NCI-H2171 treated with DMSO at 0.1 percent for 48 hours (cell line): ENCODE data around the gene COQ3.
"Not testable (repeated sequence)": the region's sequence is repeated elsewhere in the genome, so short reads cannot be mapped to it uniquely, and the experiment has no call there.

ENCODE experiments used
- DNase-seq: peaks from one replicate; lab custom pipeline; 2025; lab: John Stamatoyannopoulos, UW

COQ3 gene

DNA sequence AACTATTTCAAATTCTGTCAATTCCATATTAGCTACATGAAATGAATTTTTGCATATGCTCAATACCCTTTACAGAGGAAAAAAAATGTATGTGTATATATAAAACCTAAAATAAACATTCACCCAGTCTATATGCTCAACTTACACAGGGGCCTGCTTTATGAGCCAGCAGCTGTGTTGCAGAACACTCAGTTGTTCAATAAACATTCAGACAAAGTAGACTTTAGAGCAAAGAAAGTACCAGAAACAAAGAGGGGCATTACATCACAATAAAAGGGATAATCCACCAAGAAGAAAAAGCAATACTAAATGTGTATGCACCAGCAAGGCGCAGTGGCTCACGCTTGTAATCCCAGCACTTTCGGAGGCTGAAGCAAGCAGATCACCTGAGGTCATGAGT, 9.5 kb downstream of the COQ3 start:
- no peak for DNase-seq

DNA sequence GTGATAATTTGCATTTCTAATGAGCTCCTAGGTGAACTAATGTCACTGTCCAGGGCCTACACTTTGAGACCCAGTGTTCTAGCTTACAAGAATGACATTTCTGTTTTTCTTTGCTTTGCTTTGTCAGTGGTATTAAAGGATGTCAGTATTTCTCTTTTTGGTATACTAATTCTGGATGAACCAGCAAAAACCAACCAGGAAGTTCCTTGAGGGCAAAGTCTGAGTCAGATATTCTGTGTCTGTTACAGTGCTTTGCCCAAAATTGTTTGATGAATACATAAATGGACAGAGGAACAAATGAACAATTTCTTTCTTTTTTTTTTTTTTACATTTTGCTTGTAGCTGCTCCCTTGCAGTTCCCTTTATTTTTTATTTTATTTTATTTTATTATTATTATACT, 15.4 kb downstream of the COQ3 start:
- DNase-seq, result no peak

DNA sequence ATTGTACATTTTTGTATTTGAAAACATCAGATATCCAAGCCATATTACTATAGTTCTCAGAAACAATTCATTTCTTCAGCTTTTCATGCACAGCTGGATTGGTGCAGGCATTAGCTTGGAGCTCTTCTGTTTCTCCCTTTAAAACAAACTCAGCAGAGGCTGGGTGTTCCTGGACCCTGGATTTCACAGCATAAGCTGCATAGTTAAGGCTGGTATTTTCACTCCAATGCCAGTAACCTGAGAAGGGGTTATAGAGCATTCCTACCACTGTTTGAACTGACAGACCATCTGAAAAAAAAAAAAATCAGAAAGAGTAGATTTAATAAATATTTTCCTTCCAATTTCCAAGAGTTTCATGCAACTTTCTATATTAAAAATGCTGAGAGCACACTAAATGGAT, 24.5 kb downstream of the COQ3 start:
- DNase-seq, result no peak

DNA sequence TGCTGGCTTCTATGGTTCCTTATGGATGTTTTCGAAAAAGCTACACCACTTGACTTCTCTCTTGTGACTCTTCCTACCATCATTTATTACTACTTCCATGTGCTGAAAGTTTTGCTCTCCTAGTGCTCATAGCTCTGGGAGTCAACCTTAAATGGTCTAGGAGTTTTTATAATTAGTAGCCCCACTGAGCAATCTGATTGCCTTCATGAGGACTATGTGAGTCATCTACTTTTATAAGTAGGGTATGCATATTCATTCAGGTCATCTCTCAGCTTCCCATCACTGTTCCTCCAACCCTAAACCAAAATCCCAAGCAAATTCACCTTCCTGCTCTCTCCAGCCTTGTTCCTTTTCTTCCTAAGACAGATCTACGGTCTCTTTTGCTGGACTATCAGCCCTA, 27.1 kb downstream of the COQ3 start:
- DNase-seq, result no peak

DNA sequence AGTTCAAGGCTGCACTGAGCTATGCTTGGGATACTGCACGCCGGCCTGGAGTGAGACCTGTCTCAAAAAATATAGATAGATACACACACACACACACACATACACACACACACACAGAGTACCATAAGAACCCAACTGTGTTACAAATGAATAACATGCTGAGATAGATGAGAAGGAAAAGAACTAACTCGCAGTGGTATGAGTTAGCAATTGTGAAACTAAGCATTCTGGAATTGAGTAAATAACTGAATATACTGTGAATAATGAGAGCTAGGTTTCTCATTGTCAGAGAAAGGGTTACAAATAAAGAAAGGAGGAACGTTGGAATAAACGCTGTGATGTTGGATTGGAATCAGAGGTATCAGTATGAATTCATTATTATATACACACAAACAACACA, 30.0 kb downstream of the COQ3 start:
- no peak for DNase-seq

DNA sequence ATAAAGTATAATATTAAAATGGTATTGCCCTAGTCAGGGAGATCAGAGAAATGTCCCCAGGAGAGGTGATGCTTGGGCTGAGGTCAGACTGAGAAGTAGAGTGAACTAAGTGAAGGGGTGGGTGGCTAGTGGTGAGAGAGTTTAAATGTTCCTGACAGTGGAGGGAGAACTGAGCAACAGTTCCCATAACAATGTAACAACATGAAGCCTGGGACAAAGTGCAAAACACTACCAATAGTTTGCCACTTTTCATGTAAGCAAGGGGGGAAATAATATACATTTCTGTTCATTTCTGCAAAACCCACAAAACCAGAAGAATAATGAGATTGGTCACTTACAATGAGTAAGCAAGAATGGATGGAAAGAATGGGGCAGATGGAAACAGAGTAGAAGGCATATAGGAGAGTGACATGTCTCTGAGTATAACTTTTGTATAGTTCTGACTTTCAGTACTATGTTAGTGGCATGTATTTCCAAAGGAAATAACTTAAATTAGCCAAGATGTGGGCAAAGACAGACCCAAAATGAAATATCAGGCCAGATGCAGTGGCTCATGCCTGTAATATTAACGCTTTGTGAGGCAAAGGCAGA, 31.2 kb downstream of the COQ3 start:
- DNase-seq, result no peak

DNA sequence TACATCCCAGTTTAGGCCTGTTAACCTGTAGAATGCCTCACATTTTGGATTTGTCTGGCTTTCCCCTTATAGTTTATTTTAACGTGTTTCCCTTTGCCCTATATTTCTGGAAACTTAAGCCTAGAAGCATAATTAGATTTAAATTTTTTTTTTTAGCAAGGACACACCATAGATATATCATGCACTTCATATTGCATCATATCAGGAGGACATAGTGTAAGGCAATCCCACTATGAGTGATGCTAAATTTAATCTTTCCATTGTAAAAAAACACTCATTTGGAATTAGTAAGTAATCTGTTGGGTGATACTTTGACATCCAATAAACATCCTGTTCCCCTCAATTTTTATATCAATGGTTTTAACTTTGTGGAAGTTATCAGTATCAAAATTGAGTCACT, 34.2 kb downstream of the COQ3 start:
- no peak for DNase-seq

DNA sequence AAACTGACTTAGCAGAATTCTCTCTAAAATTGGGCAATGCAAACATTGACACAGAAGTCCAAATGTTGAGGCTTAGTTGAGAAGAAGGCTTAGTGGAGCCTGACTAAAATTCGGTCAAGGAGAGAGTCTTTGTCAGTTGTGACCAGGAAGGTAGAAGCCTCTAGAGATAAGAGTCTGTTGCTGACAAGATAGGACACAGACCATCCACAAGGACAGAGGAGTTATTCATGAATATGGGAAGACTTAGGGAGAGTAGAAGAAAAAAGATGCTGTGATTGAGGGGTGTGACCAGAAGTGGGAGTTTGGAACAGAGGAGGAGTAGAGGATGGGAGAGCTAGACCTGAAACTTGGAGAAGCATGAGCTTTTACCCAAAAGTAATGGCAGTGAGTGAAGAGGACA, 37.4 kb downstream of the COQ3 start:
- DNase-seq, result no peak

DNA sequence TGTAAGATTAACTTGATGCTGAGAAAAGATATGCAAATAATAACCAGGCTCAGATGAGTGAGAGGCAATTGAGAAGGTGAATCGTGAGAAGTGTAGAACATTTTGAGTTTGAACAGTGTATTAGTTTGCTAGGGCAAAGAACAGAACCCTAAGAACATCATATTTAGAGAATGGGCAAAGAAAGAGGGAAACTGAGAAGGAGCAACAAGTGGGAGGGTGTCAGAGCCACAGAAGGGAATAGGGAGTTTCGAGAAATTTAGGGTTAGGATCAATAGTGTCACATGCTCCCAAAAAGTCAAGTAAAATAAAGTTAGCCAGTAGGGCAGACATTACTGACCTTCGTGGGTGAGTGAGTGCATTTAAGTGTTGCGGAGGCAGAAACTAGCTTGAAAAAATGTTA, 39.0 kb downstream of the COQ3 start:
- no peak for DNase-seq

DNA sequence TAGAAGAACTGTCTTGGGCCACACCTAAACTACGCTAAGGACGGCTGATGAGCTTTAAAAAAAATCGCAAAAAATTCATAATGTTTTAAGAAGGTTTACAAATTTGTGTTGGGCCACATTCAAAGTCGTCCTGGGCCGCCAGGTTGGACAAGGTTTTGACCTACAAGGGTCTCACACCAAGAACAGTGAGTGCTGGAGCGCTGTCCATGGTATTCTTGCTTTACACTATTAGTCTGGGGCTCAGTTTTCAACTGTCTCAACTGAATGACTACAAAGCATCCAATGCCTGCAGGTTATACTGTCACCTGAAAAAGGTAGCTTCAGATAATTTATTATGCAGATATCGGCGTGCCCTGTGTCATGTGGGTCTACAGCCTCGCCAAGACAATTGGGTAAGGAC, 40.9 kb downstream of the COQ3 start:
- DNase-seq, result no peak

DNA sequence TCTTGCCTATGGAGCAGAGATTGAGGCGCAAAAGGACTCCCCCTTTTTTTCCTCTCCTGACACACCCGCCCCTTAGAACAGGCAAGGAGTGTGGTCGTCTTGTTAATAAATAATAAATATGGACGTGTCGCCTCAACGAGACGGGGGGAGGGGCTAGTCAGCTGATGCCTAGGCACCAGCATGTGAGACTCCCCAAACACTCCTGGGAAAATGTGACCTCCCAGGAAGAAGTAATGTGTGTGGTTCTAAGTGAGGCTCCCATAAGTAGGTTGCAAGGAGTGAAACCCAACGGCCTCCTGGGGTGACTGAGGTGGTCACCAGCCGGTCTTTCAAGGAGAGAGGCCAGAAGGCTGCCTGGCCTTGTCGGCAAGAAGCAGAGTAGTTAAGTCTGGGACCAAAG, 43.4 kb downstream of the COQ3 start:
- DNase-seq, result peak; percentile 47

DNA sequence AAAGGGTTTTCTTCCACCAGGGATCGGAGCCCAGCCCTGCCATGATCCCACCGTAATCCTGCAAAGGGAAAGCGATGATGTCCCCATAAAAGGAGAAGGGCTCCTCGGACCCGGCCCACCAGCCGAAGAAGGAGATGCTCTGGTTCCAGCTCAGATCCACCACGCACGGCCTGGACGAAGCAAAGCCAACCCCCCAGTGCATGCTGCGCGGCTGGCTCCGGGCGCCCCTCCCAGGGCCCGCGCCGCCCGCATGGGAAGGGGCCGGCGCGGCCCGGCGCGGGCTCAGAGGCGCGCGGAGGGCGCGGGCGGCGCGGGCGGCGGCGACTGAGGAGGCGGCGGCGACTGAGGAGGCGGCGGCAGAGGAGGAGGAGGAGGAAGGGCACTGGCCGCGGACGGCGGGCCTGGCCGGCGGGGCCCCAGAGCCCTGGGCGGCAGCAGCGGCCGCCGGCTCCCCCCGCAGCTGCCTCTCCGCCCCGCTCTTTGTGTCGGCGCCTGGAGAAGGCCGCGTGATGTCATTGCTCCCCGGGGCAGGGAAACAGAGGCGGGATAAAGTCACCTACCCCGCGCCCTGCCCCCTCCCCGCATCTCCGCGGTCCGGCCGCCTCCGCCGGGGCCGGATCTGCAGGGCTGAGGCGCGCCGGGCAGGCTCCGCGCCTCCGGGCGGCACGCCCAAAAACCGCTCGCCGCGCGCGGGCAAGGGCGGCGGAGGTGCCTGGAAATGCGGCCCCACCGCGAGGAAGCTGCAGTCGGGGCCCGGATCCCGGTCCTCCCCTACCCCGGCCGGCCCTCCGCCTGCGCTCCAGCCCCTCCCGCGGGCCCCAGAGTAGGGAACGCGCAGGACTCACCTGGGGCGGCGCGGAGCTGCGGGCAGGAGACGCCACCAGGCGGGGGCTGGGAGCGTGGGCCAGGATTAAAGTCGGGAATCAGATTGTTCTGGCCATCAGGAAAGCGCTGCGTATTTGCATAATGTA, 44.5 kb downstream of the COQ3 start, which contains the start of gene FAXC:
Gene FAXC, minus strand, starts transcription at position 504 of the 971 bp plus-strand sequence. Its CDS starts 302 bp downstream, at position 202.
- DNase-seq, result peak; percentile 82

DNA sequence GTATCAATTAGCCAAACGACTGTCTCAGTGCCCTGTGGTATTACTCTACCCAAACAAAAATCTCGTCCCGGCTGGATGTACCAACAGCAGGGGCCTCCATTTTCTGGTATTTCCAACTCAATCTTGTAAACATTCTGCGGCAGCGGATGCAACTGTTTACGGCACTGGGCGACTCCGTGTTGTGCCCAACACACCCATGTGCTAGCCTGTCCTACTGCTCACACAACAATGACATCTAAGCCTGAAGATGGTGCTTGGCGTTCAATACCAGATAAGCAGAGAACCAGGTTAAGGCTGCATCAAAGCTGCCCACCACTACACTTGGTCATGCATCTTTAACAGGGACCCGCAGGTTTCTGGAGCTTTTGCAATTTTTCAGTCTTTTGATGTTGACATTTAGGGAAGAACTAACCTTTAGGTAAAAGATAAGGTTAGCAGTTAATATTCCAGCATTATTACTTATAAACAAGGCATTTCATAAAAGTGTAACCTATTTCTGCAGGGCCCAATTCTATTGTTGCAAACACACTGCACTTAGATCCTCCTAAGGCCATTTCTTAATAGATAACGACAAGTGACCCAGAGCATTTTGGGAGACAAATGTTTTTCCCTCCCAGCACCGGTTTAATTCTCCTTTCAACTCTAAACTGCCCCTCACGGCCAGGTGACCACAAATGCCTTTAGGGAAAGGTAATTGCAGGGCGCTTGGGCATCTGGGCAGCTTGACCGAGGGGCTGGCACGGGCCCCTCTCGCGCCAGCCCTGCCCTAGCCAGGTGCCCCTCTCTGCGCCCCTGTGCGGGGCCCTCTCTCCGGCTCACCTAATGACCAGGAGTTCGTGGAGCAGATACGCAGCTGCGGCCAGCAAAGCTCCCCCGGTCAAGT, 45.5 kb downstream of the COQ3 start:
- no peak for DNase-seq

DNA sequence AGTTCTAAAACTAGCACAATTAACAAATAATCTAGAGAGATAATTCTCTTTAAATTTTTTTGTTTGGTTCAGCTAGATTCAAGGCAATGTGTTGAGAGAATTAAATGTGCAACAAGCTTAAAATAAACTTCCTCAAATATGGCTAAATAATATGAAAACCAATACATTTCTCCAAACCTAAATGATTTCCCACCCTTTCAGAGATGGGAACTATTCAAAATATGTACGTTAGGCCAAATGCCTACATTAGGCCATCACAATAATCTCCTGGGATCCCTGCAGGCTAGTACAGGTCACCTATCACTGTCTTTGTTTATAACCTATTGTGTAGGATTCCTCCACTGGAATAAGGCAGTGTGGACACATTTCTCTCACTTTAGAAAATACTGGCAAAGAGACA, 46.2 kb downstream of the COQ3 start:
- DNase-seq, result no peak

DNA sequence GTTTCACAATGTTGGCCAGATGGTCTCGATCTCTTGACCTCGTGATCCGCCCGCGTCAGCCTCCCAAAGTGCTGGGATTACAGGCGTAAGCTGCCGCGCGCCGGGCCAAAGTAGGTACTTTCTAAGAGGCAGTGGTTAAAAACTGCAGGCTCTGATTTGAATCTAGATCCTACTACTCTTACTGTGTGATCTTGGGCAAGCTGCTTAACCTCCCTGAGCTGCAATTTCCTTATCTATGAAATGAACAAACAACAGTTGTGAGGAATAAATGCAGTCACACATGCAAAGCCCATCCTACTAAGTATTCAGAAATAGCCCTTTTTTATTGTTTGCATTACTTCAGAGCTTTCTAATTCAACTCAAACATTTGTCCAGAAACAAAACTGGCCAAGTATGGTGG, 47.4 kb downstream of the COQ3 start:
- DNase-seq, result no peak

DNA sequence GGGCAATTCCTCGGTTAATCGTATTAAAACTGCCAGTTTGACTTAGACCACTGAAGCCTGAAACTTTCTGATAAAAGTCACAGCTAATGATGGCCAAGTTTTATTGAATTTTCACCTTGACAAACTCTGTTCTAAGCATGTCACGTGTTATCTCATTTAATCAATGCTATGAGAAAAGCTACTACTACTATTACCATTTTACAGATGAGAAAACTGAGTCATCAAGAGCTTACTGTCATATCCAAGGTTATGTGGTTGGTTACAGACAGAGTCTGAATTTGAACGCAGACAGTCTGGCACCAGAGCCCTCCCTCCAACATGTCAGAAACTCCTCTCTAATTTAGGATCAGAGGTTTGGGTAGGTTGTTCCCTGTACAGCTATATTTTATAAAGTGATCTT, 48.8 kb downstream of the COQ3 start:
- DNase-seq, result no peak

DNA sequence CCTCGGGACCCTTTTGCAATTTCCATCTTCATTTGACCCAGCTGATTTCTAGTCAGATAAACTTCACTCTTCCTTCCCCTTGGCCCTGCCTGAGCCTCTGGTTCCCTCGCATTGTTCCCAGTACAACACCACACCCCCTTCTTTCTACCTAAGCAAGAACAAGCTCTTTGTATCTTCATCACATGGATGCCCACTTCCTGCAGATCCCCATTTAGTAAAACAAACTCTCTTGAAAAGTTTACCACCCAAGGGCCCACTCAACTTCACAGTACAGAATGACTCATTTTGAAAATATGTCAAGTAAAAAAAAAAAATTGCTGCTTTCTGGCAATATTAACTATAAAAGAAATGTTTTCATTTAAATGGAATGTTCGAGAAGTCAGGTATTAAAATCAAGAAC, 49.7 kb downstream of the COQ3 start:
- DNase-seq, result no peak

DNA sequence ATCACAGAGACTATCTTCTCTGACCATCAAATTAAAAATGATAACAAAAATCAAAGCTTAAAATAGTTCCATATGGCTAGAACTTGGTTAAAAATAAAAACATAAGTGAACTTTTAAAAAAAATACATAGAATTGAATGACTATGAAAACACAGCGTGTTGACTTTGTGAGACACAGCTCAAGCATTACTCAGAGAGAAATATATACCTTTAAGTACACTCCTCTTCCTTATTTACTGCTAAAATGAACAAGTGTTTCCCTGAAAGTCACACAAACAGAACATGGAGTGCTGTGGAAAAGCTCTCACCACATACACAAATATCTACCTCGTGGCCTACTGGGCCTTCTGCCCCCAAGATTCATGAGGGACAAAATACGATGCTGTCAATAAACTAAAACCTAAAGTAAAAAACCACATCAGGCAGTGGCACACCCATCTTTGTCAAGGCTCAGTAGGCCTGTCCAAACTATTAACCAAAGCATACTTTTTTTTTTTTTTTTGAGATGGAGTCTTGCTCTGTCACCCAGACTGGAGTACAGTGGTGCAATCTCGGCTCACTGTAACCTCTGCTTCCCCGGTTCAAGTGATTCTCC, 52.0 kb downstream of the COQ3 start:
- DNase-seq, result no peak

DNA sequence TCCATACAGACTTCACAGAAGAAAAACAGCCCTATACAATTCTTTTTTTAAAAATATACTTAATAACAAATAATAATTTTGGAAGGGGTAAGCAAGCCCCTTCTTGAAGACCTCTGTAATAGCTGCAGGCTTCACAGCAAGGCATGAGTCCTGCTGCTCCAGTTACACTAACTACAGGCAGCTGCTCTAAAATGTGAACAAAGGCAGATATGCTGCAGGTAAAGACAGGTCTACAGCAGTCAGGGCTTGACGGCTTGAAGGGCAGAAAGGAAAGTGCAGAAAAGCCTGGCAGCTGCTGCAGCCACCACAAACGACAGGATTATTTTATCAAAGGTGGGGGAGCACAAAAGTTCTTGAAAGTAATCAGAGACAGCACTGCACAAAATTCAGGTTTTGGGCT, 55.8 kb downstream of the COQ3 start:
- peak; percentile 69 for DNase-seq

DNA sequence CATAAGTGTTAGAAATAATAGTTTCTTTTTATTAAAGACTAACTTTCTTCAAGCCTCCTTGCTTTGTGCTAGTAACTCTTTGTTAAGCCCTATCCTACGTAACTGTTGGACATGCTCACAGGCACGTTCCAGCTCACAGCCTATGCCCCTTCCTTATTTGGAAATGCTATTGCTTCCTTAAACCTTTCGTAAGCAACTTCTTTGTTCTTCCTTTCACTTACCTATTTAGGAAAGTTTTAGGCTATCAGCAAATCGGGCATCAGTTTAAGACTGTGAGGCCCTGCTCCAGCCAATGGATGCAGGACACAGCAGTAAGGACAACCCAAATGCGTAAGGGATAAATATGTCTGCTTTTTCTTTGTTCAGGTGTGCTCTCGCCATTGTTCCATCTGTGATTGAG, 58.7 kb downstream of the COQ3 start:
- not testable (repeated sequence) for DNase-seq

DNA sequence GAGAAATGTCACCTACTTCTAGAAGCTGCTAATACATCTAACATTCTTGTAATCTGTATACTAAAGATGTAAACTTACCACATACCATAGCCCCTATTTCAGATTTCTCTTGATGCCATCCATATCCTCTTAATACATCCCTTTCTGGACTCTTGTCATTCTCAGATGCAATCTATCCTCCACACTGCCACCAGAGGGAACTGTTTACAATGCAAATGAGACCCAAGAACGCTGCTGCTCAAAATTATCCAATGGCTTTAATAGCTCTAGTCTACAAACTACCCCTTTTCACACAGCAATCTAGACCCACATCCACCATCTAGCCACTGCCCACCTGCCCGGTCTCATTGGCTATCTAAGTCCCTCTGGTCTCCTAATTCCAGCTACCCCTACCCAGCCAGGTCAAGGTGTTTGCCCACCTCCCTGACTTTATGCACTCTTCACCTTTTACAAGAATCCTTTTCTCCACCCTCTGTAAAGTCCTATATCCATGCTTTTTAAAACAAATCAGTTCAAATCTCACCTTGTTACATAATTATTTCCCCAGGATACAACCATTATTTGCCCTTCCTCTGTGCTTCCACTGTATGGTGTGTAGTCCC, 59.4 kb downstream of the COQ3 start:
- peak; percentile 51 for DNase-seq

DNA sequence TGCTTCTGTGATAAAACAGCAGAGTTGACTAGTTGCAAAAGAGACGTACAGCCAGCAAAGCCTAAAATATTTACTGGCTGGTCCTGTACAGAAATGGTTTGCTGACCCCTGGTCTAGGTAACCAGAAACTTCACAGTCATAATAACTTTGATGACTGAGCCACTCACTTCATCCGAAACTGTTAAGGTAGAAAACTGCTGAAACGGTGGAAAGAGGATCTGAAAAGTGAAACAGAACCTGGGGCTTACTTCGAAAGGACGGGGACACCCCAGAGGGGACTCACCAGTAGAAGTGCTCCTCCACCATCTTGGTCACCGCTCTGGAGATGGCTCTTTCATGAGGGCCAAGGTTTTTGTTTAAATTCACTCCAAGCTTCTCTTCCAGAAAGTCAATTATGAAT, 60.9 kb downstream of the COQ3 start:
- no peak for DNase-seq
